HepG2 (cell line): Measurements from ENCODE around the gene C2. TPM values are rescaled to one million over a fixed set of nuclear protein-coding genes. Genes with fewer than 3 reads are reported as not detected.
A peak's percentile ranks its signal among the peaks of the same experiment; 100 is the strongest.

Source experiments
- GPN1 ChIP-seq: sonication (generic); formaldehyde crosslinking; IDR thresholded peaks from 2 replicates; pipeline ENCODE4 v1.5.1; 2020; ENCODE audit warnings: missing genetic modification reagents, borderline replicate concordance
- GTF3A ChIP-seq: sonication (generic); formaldehyde crosslinking; conservative IDR thresholded peaks from 2 replicates; pipeline ENCODE4 v1.4.0; 2020; ENCODE audit warnings: mild to moderate bottlenecking, missing genetic modification reagents
- KLF6 ChIP-seq: IDR thresholded peaks from 2 replicates; pipeline ENCODE4 v1.8.0; 2016; ENCODE audit warnings: missing biosample characterization, missing genetic modification reagents
- NONO ChIP-seq, 2 experiments: fragments of 450-650 bp in 1 of 2; sonication (generic) in 1 of 2; formaldehyde crosslinking in 1 of 2; IDR thresholded peaks in 1 of 2; conservative IDR thresholded peaks in 1 of 2; 2 replicates each; pipeline versions ENCODE4 v1.6.1 to v1.8.0; 2017 to 2022; ENCODE audit warnings: mild to moderate bottlenecking in 1 of 2, missing genetic modification reagents in 1 of 2, moderate library complexity in 1 of 2
- PAXIP1 ChIP-seq: sonication (generic); formaldehyde crosslinking; conservative IDR thresholded peaks from 2 replicates; pipeline ENCODE4 v1.4.0; 2020; ENCODE audit warnings: mild to moderate bottlenecking, missing genetic modification reagents, moderate library complexity
- RERE ChIP-seq: IDR thresholded peaks from 2 replicates; pipeline ENCODE4 v1.6.1; 2016; ENCODE audit warnings: low read depth, missing genetic modification reagents, missing compliant biosample characterization
- SAFB2 ChIP-seq: sonication (generic); formaldehyde crosslinking; IDR thresholded peaks from 2 replicates; pipeline ENCODE4 v1.5.1; 2020; ENCODE audit warnings: missing genetic modification reagents, low read depth, mild to moderate bottlenecking, borderline replicate concordance
- SYNCRIP ChIP-seq: fragments of 200-400 bp; formaldehyde crosslinking; IDR thresholded peaks from 2 replicates; pipeline ENCODE4 v1.6.1; 2018; ENCODE audit warnings: mild to moderate bottlenecking, low read depth, low read length; ENCODE audit not compliant: insufficient read depth
- TCF7L2 ChIP-seq: IDR thresholded peaks from 2 replicates; pipeline ENCODE4 v1.6.1; 2011; ENCODE audit warnings: mild to moderate bottlenecking, low read depth, low read length, moderate library complexity
- TEF ChIP-seq: sonication (generic); formaldehyde crosslinking; IDR thresholded peaks from 2 replicates; pipeline ENCODE4 v1.5.0; 2020; ENCODE audit warnings: missing genetic modification reagents
- ZNF3 ChIP-seq: IDR thresholded peaks from 2 replicates; pipeline ENCODE4 v1.7.0; 2017; ENCODE audit warnings: inconsistent platforms
- polyA plus RNA-seq, 8 experiments: library from polyadenylated mRNA; depleted of rRNA in 3 of 8; stranded (reverse) in 7 of 8; unstranded in 1 of 8; fragments of >200 nt; fragmentation: Illumina TruSeq in 4 of 8; extraction: Trizol in 4 of 8; gene quantifications; 2 replicates each; pipeline versions ENCODE4 v1.2.1 to v1.2.3, GENCODE V29; 2011 to 2016; ENCODE audit warnings: low read depth in 4 of 8, missing spikeins in 1 of 8, mixed read lengths in 1 of 8; ENCODE audit not compliant: insufficient read depth in 1 of 8
- total RNA-seq, 5 experiments: library from RNA; depleted of rRNA; stranded (reverse); fragments of >200 nt; fragmentation: Illumina TruSeq; extraction: Trizol; gene quantifications; 2 replicates each; pipeline ENCODE4 v1.2.3, GENCODE V29; 2016; ENCODE audit warnings: low read depth in 1 of 5
- TF ChIP-seq, protein P1 (sequence below): sonication (generic); formaldehyde crosslinking; IDR thresholded peaks from 2 replicates; pipeline ENCODE4 v1.4.0; 2020; ENCODE audit warnings: low read depth, missing genetic modification reagents

The C2 gene
- total and polyA plus RNA-seq, 2 of the 13 experiments (the other 11 are each of a cell fraction or from before 2014, with no cell fraction given), result 165 to 307 TPM

DNA sequence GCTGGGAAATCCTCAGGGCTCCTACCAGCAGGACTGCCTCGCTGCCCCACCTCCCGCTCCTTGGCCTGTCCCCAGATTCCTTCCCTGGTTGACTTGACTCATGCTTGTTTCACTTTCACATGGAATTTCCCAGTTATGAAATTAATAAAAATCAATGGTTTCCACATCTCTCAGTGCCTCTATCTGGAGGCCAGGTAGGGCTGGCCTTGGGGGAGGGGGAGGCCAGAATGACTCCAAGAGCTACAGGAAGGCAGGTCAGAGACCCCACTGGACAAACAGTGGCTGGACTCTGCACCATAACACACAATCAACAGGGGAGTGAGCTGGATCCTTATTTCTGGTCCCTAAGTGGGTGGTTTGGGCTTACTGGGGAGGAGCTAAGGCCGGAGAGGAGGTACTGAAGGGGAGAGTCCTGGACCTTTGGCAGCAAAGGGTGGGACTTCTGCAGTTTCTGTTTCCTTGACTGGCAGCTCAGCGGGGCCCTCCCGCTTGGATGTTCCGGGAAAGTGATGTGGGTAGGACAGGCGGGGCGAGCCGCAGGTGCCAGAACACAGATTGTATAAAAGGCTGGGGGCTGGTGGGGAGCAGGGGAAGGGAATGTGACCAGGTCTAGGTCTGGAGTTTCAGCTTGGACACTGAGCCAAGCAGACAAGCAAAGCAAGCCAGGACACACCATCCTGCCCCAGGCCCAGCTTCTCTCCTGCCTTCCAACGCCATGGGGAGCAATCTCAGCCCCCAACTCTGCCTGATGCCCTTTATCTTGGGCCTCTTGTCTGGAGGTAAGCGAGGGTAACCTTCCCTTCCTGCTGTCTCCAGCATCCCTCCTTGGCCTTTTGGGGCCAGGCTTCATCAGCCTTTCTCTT, 18.2 kb downstream of the C2 start, which contains the start of gene CFB (continued):
- TF ChIP-seq RERE (CRISPR knock-in tag) (peak; percentile 68), TCF7L2 (no peak), SYNCRIP (no peak), GTF3A (CRISPR knock-in tag) (no peak; the same call in 1 of the 2 replicates), PAXIP1 (CRISPR knock-in tag) (peak; percentile 100), KLF6 (CRISPR knock-in tag) (peak; percentile 88), SAFB2 (CRISPR knock-in tag) (peak; percentile 96), ZNF3 (no peak; the same call in 1 of the 2 replicates), GPN1 (CRISPR knock-in tag) (no peak), NONO (IDR thresholded peaks at IDR 0.05) (no peak), NONO (CRISPR knock-in tag; conservative IDR thresholded peaks at IDR 0.05) (peak; percentile 92), TEF (no peak; the same call in 1 of the 2 replicates)
- TF ChIP-seq, protein P1, sequence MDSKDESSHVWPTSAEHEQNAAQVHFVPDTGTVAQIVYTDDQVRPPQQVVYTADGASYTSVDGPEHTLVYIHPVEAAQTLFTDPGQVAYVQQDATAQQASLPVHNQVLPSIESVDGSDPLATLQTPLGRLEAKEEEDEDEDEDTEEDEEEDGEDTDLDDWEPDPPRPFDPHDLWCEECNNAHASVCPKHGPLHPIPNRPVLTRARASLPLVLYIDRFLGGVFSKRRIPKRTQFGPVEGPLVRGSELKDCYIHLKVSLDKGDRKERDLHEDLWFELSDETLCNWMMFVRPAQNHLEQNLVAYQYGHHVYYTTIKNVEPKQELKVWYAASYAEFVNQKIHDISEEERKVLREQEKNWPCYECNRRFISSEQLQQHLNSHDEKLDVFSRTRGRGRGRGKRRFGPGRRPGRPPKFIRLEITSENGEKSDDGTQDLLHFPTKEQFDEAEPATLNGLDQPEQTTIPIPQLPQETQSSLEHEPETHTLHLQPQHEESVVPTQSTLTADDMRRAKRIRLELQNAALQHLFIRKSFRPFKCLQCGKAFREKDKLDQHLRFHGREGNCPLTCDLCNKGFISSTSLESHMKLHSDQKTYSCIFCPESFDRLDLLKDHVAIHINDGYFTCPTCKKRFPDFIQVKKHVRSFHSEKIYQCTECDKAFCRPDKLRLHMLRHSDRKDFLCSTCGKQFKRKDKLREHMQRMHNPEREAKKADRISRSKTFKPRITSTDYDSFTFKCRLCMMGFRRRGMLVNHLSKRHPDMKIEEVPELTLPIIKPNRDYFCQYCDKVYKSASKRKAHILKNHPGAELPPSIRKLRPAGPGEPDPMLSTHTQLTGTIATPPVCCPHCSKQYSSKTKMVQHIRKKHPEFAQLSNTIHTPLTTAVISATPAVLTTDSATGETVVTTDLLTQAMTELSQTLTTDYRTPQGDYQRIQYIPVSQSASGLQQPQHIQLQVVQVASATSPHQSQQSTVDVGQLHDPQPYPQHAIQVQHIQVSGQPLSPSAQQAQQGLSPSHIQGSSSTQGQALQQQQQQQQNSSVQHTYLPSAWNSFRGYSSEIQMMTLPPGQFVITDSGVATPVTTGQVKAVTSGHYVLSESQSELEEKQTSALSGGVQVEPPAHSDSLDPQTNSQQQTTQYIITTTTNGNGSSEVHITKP (CRISPR knock-in tag), result peak; percentile 88; the same call in 1 of the 2 replicates
